CD14-positive monocyte (primary cell): ENCODE measurements around the gene RNF222. TPM values are rescaled to one million over a fixed set of nuclear protein-coding genes. Genes with fewer than 3 reads are reported as not detected.

Experiments
- DNase-seq, 3 donors: peaks; one replicate each; pipeline ENCODE4 v3.0.0-alpha.2; 2011 to 2022
- H2AFZ ChIP-seq: 2 replicates; pipeline ENCODE4 v1.6.0; 2012; ENCODE audit warnings: mild to moderate bottlenecking, low read depth, low read length, inconsistent platforms; ENCODE audit not compliant: insufficient read depth, poor library complexity, severe bottlenecking
- H3K27ac ChIP-seq, 2 donors: 1 replicate in 1 of 2; 2 replicates in 1 of 2; pipeline ENCODE4 v1.5.1; 2012 to 2013; ENCODE audit warnings: low read length in 2 of 2, control low read depth in 1 of 2, inconsistent platforms in 1 of 2, low read depth in 1 of 2, mild to moderate bottlenecking in 1 of 2
- H3K27me3 ChIP-seq, 2 donors: one replicate each; pipeline versions ENCODE4 v1.6.0 to v1.6.1; 2011 to 2013; ENCODE audit warnings: low read length in 2 of 2; ENCODE audit not compliant: control insufficient read depth in 2 of 2, insufficient read depth in 2 of 2
- H3K36me3 ChIP-seq, 2 donors: replicated peaks in 1 of 2; 1 replicate in 1 of 2; 2 replicates in 1 of 2; pipeline versions ENCODE4 v1.5.1 to v1.6.1; 2012 to 2013; ENCODE audit warnings: low read length in 2 of 2, control low read depth in 1 of 2, inconsistent platforms in 1 of 2, mild to moderate bottlenecking in 1 of 2; ENCODE audit not compliant: insufficient read depth in 2 of 2, control insufficient read depth in 1 of 2
- H3K4me1 ChIP-seq, 2 donors: 1 replicate in 1 of 2; 2 replicates in 1 of 2; pipeline versions ENCODE4 v1.5.1 to v1.6.1; 2012 to 2013; ENCODE audit warnings: low read length in 2 of 2, control low read depth in 1 of 2, inconsistent platforms in 1 of 2, mild to moderate bottlenecking in 1 of 2, moderate library complexity in 1 of 2; ENCODE audit not compliant: insufficient read depth in 2 of 2, control insufficient read depth in 1 of 2
- H3K4me2 ChIP-seq: replicated peaks from 2 replicates; pipeline ENCODE3; 2012; ENCODE audit warnings: low read length, moderate library complexity, mild to moderate bottlenecking; ENCODE audit not compliant: poor library complexity, severe bottlenecking; ENCODE audit errors: extremely low read depth
- H3K4me3 ChIP-seq, 3 experiments: fragments of 200-600 bp in 1 of 3; sonication (generic) in 1 of 3; replicated peaks in 1 of 3; 1 replicate in 2 of 3; 2 replicates in 1 of 3; pipeline ENCODE4 v1.5.1; 2011 to 2013; ENCODE audit warnings: low read length in 3 of 3, mild to moderate bottlenecking in 3 of 3, control low read depth in 2 of 3, low read depth in 2 of 3, inconsistent platforms in 1 of 3, moderate library complexity in 1 of 3
- H3K79me2 ChIP-seq: 2 replicates; pipeline ENCODE4 v1.6.0; 2012; ENCODE audit warnings: mild to moderate bottlenecking, control low read depth, inconsistent platforms, low read length, moderate library complexity; ENCODE audit not compliant: insufficient read depth
- H3K9ac ChIP-seq: 2 replicates; pipeline ENCODE4 v1.6.0; 2017; ENCODE audit warnings: low read length, mild to moderate bottlenecking; ENCODE audit not compliant: insufficient read depth, poor library complexity, severe bottlenecking
- H3K9me3 ChIP-seq, 2 donors: replicated peaks in 1 of 2; 1 replicate in 1 of 2; 2 replicates in 1 of 2; pipeline versions ENCODE4 v1.5.1 to v1.6.1; 2012 to 2013; ENCODE audit warnings: low read length in 2 of 2, control low read depth in 1 of 2; ENCODE audit not compliant: control insufficient read depth in 1 of 2, insufficient read depth in 1 of 2
- H4K20me1 ChIP-seq: 2 replicates; pipeline ENCODE4 v1.6.0; 2012; ENCODE audit warnings: mild to moderate bottlenecking, low read length, control low read depth, moderate library complexity; ENCODE audit not compliant: insufficient read depth
- H3K27ac Mint-ChIP-seq, 7 donors: one replicate each; pipeline ENCODE4 v1.8.0; 2020; ENCODE audit warnings: mild to moderate bottlenecking in 7 of 7, mixed read lengths in 7 of 7, moderate library complexity in 6 of 7, inconsistent platforms in 2 of 7
- H3K27me3 Mint-ChIP-seq, 3 donors: one replicate each; pipeline ENCODE4 v1.8.0; 2021 to 2022; ENCODE audit warnings: low read depth in 3 of 3, mild to moderate bottlenecking in 3 of 3, mixed read lengths in 3 of 3, moderate library complexity in 3 of 3, inconsistent platforms in 1 of 3
- H3K36me3 Mint-ChIP-seq, 2 donors: one replicate each; pipeline ENCODE4 v1.8.0; 2020; ENCODE audit warnings: mixed read lengths in 2 of 2, inconsistent platforms in 1 of 2, mild to moderate bottlenecking in 1 of 2
- H3K4me1 Mint-ChIP-seq: one replicate; pipeline ENCODE4 v1.8.0; 2020; ENCODE audit warnings: mild to moderate bottlenecking, mixed read lengths
- H3K4me3 Mint-ChIP-seq, 2 donors: one replicate each; pipeline ENCODE4 v1.8.0; 2020; ENCODE audit warnings: mild to moderate bottlenecking in 2 of 2, mixed read lengths in 2 of 2, moderate library complexity in 1 of 2
- H3K9me3 Mint-ChIP-seq, 7 donors: one replicate each; pipeline ENCODE4 v1.8.0; 2020 to 2022; ENCODE audit warnings: mixed read lengths in 7 of 7, mild to moderate bottlenecking in 6 of 7, moderate library complexity in 6 of 7, inconsistent platforms in 2 of 7
- CTCF ChIP-seq: fragments of 200-600 bp; IDR thresholded peaks from one replicate; pipeline ENCODE4 v1.8.0; 2022; ENCODE audit warnings: antibody characterized with exemption, mild to moderate bottlenecking
- WGBS: methylation state at CpG from one replicate; pipeline ENCODE4 v1.1.5; 2013; ENCODE audit warnings: missing lambda C conversion rate; ENCODE audit not compliant: insufficient coverage; 5-methylcytosine and 5-hydroxymethylcytosine counted together
- intact Hi-C, 2 donors: fragments of 100-400 bp; cut with micrococcal nuclease; formaldehyde crosslinking; loops; one replicate each; pipeline versions ENCODE4 v1.15.0 to v1.15.1; 2023
- polyA plus RNA-seq, 3 donors: library from polyadenylated mRNA; depleted of rRNA in 1 of 3; unstranded in 2 of 3; stranded (reverse) in 1 of 3; fragments of 300-500 nt in 2 of 3; fragments of >200 nt in 1 of 3; fragmentation: Illumina TruSeq in 2 of 3; gene quantifications; 1 replicate in 2 of 3; 2 replicates in 1 of 3; pipeline ENCODE4 v1.2.3, GENCODE V29; 2012 to 2021

RNF222 gene
- polyA plus RNA-seq, 3 donors: not detected

- H3K4me2 ChIP-seq: no peak overlapping the region
- no peak overlapping the region for H3K4me3 Mint-ChIP-seq
- H3K4me1 Mint-ChIP-seq: peaks cover 23% of the 10 kb centered on the region
- H3K27me3 Mint-ChIP-seq: peaks cover 2 to 6% (median 2%) of the 10 kb centered on the region in 3 donors
- H4K20me1 ChIP-seq: no peaks in the 10 kb centered on the region
- H3K9me3 Mint-ChIP-seq: peaks cover 0 to 5% (median 0%) of the 10 kb centered on the region in 7 donors
- H3K79me2 ChIP-seq: no peaks in the 10 kb centered on the region
- H3K36me3 Mint-ChIP-seq: peaks cover 5 to 17% of the 10 kb centered on the region in 2 donors
- no peak for DNase-seq
- intact Hi-C loops: no loop called here
- WGBS: 100% methylated on average over 1 of the region's 3 CpGs
- TF ChIP-seq CTCF: no peak
- H3K27me3 ChIP-seq: no peaks in the 10 kb centered on the region
- H3K4me3 ChIP-seq: no peak overlapping the region
- H3K4me1 ChIP-seq: peaks cover 9 to 12% of the 10 kb centered on the region in 2 donors
- no peak overlapping the region for H3K27ac ChIP-seq
- no peaks in the 10 kb centered on the region for H3K36me3 ChIP-seq
- H3K27ac Mint-ChIP-seq: peak overlapping the region in 1 of 7 donors; percentile 66
- H3K9me3 ChIP-seq: no peaks in the 10 kb centered on the region
- no peak overlapping the region for H2AFZ ChIP-seq
- no peak overlapping the region for H3K9ac ChIP-seq
These were observed 29.2 kb upstream of the RNF222 start for GRCh38 chr17:8426802-8427201.

GRCh38 chr17:8426094-8426720 is 28.6 kb upstream of the RNF222 start:
- no peak overlapping the region for H3K4me2 ChIP-seq
- H3K4me1 Mint-ChIP-seq: peaks cover 29% of the 10 kb centered on the region
- H3K27ac ChIP-seq: no peak overlapping the region
- peaks cover 0 to 5% (median 0%) of the 10 kb centered on the region in 7 donors for H3K9me3 Mint-ChIP-seq
- H3K27me3 Mint-ChIP-seq: peaks cover 2 to 4% (median 2%) of the 10 kb centered on the region in 3 donors
- no peaks in the 10 kb centered on the region for H4K20me1 ChIP-seq
- no peak overlapping the region for H3K9ac ChIP-seq
- H3K4me3 Mint-ChIP-seq: no peak overlapping the region
- no peak overlapping the region for H3K27ac Mint-ChIP-seq
- 93% methylated on average over 3 of the region's 6 CpGs for WGBS
- intact Hi-C loops: no loop called here
- H3K4me3 ChIP-seq: no peak overlapping the region
- no peak for DNase-seq
- H3K9me3 ChIP-seq: no peaks in the 10 kb centered on the region
- no peaks in the 10 kb centered on the region for H3K27me3 ChIP-seq
- no peak overlapping the region for H2AFZ ChIP-seq
- no peak for TF ChIP-seq CTCF
- peaks cover 5 to 19% of the 10 kb centered on the region in 2 donors for H3K36me3 Mint-ChIP-seq
- H3K36me3 ChIP-seq: no peaks in the 10 kb centered on the region
- peaks cover 15 to 18% of the 10 kb centered on the region in 2 donors for H3K4me1 ChIP-seq
- no peaks in the 10 kb centered on the region for H3K79me2 ChIP-seq
